GM21737 (cell line): ENCODE data around the gene DAPK1.

Experiments
- ATAC-seq: cut with Tn5 transposase; IDR thresholded peaks from one replicate; pipeline ENCODE4 v1.9.1; 2021; ENCODE audit warnings: mild to moderate bottlenecking, moderate library complexity; ENCODE audit not compliant: unreplicated experiment

The DAPK1 gene

DNA sequence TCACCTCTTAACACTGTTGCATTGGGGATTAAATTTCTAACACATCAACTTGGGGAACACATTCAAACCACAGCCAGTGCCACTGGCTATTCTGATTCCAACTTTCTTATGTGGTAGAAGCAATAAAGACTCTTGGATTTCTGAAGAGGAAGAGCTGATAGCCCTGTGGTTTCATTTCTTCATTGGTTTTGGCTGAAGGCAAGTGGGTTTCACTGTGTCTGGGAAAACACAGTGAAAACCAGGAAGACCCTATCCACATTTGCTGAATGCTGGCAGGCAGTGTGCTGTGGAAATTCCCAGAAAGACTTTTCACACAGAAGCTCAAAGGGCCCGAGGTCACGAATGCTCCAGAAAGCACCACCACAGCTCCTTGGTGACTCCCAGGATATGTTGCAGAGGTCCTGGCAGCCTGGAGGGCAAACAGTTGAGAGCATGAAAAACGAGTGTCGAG, 67.1 kb downstream of the DAPK1 start:
- no peak for ATAC-seq

DNA sequence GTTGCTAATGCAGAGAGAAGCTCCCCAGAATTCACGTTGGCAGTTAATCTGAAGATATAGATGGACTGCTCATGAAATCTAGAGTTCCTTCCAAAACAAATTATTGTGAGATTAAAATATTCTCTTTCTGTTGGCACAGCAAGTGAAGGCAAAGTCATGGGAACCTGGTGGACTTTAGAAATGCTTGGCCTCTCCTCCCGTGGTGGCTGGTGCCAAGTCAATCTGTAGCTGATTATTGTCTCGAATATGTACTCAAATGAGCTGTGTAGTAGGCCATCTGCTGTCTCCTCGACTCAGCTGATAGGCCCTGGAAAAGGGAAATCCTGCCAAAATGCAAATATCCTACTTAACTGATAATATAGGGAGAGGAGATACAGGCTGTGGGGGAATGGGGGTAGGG, 69.3 kb downstream of the DAPK1 start:
- ATAC-seq = no peak

DNA sequence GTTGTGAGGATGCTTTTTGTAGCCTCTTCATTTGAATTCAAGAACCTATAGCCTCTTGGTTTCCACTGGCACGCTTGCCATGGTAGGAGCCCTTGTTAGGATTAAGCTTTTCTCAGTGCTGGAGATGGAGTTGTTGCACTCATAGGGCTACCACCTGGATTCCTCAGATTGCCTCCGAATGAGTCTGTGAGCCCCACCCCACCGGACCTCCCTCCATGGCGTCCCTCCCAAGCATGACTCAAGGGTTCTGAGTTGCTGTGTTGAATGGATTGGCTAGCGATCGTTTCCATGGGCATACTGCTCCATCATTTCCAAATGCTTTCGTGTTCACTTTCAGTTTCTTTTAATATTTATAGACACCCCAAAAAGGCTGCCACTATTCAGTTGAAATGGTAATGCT, 69.9 kb downstream of the DAPK1 start:
- ATAC-seq = no peak

DNA sequence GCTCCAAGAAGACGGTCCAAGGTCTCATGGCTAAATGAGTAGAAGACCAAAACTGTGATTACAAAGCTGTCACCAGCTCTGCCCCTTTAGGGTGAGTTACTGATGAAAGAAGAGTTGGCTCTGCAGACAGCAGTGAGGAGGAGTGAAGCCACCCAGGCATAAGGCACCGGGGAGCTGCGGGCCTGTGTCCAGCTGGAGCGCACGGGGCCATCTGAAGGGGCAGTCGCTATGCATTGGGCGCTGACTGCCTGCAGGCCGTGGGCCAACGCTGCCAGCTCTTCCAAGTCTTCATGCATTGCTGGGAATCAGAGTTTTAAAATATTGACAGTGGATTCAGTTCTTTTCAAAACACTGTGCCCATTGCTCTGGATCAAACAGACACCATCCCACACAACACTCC, 70.3 kb downstream of the DAPK1 start:
- no peak for ATAC-seq

DNA sequence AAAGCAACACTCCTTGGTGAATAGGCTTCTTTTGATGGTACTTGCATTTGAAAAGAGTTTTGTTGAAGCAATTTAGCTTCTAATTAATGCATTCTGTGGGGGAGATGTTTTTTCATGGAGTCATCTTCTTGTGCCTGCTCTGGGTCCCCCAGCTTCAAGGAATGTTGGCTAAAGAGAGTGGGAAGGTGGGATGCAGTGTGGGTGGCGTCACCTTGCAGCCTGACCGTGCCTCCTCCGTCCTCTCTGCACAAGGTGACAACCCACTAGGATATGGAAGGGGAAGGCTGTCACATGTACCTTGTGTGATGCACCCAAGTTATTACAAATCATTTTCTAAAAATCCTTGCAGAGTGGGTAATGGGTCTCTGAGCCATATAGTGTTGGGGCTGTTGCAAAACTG, 70.7 kb downstream of the DAPK1 start:
- no peak for ATAC-seq

DNA sequence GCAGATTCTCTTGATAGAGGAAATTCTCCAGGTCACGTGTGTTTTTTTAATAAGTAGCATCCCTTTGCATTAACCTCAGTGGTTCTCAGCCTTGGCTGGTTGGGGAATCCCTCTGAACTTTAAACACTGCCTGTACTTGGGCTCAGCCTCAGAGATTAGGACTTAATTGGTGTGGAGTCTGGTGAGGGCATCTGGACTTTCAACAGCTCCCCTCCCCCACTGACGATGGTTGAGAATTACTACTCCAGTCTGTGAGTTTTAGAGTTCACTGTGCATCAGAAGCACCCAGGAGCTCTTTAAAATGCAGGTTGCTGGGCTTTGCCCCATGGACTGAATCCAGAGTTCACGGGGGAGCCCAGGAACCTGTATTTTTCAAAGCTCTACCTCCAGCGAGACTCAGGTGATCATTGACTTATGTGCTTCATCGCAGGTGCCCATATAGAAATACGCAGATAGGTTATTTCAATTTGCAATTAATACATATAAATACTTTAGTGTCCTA, 71.4 kb downstream of the DAPK1 start:
- ATAC-seq = no peak

DNA sequence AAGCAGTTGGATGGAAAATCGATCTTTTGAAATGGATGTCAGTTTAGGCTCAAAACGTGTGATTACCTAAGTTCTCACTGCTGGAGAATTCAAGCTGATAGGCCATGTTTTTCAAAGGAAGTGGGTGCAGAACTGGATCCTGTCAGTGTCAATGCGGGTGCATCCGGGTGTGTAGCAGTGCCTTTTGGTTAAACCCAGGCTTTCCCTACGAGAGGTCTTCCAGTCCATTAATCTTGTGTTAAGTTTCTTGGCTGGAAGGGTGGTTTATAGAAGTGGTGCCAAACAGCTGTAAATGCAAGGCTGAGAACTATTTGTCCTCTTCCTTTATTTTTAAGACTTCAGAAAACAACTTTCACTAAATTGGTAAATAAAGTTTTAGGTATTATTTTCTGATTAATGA, 71.9 kb downstream of the DAPK1 start:
- ATAC-seq = no peak

DNA sequence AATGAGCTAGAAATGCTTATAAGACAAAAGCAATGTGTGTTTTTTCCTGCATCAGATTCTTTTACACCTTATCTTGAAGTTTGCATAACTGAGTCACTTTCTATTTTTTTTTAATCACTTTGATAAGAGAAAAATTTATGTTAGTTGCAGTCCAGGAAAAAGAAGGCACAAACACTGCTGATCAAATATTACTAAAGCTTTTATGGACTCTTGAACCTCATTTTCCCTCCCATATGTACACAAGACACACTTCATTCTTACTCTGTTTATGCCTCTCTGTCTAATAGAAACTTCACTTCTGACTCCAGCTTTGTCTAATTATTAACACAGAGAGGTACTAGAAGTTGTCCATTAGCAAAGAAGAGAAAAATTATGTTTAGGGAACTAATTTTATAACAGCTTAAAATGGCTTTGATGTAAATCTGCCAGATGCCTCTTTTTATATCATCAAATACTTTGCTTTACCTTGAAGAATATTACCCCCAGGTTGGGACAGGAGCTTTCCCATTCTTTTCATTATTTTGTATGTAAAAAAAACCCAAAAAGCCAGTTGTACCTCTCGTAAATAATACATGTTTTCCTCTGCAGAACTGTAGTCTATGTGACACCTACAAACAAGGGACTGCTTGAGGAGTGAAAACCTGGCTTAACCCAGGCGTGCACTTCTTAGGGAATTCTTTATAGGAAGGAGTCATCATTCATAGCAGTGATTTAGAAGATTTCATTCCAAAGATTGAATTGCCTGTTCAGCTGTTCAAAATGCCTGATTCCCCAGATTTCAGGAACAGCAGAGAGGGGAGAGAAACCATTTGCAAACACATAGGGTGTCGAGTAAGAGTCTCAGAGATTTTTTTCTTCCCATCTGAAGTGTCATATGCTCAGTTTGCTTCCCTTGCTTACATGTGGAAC, 72.6 kb downstream of the DAPK1 start:
- no peak for ATAC-seq

DNA sequence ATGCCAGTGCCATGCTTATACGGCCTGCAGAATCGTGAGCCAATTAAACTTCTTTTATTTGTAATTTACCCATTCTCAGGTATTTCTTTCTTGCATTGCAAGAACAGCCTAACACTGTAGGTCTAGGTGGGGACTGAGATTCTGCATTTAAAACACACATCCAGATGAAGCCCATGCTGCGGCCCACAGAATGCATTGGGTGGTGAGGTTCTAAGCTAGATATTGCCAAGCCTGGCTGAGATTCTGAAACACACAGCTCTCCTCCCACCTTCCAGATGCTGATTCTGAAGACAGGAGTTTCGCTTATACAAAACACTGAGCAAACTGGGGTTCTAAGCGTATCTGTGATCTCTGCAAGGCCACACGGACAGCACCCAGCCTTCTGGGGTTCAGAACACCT, 75.1 kb downstream of the DAPK1 start:
- no peak for ATAC-seq

DNA sequence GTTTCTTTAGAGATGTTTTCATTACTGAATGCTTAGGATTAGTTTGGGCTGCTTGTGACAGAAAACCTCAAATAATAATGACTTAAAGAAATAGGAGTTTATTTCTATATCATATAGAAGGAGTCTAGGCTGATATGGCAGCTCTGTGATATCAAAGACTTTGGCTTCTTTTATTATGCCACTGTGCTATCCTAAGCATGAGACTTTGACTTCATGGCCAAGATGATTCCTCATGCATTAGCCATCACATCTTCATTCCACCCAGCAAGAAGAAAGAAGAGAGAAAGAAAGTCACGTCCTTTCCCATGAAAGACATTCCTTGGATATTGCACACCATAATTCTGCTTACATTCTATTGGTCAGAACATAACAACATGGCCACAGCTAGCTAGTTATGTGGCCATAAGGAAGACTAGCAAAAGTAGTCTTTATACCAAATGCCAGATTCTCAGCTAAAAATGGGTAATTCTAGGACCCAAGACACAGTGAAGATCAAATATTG, 76.2 kb downstream of the DAPK1 start:
- ATAC-seq = no peak

DNA sequence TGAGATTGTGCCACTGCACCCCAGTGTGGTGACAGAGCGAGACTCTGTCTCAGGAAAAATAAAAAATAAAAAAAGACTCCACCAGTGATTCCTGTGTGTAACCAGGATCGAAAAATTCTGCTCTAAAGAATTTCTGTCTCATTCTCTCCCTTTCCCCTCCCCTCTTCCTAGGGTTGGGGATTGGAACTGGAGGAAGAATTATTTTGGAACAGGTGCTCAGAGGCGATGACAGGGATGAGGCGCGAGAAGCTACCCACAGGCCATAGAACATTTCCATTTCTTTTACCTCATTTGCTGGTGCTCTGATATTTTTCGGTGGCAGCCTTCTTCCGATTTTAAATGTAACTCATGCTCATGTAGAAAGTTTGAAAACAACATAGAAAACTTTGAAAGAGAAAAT, 80.1 kb downstream of the DAPK1 start:
- no peak for ATAC-seq

DNA sequence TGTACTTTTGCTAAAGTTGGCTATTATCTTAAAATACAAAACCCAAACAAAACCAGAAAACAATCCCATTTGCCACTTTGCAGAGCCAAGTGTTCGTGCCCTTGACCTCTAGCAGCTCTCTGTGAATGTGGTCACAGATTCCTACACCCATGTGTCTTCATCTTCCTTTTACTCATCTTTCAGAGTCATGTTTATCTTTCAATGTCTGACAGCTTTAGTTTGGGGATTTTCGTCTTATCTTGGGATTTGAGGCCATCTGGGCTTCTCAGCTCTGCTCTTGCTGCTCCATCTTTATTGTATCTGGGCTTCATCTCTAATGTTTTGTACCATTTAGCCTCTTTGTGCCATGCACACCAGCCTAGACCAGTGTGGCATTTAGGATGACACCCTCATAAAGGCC, 81.0 kb downstream of the DAPK1 start:
- no peak for ATAC-seq

DNA sequence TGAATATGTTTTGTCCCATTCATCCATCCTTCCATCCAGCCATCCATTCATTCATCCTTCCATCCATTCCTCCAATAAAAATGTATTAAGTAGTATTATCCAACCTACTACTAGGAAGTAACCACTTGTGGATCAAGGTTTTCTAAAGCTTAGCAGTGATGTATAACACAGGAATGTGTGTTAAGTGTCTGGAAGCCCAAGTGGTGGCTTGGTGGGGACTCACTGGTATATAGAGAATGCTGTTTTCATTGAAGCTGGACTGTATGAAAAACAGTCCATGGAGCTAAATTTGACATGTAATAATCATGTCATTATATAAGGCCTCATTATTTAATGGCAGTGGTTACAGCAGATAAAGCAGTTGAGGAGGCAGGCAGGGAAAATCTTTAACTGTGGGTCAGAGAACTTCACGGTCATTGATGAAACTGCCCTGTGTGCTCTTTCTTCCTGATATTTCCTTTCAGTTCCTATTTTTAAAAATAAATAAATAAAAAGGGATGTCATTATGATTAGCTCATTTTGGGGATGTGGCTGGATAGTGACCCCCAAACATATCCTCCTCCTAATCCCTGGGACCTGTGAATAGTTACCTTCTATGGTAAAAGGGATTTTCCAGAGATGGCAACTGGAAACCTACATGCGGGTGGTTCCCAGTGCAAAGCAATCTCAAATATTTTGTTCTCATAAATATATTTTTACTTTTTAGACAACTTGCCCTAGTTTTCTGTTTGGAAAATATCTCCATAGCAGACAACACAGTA, 82.3 kb downstream of the DAPK1 start:
- ATAC-seq = no peak

DNA sequence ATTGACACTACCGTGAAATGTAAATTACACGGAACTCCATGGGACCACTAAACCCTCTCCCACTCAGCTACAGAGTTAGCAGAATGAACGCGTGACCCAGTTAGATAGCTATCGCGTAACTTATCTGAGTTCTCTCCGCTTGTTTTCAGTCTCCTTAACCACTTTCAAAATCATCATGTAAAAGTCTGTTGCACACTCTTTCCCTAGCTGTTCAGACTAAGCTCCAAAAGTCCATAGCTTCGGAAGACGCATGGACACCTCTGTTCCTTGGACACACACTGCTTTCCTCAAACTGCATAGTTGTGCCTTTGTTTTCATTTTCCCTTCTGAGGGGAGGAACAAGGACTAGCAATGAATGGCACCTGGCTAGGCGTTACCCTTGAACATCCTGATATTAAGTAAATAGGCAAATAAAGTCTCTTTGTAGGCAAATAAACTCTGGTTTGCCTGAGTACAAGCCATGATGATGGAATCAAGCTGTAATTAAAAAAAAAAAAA, 83.3 kb downstream of the DAPK1 start:
- no peak for ATAC-seq

DNA sequence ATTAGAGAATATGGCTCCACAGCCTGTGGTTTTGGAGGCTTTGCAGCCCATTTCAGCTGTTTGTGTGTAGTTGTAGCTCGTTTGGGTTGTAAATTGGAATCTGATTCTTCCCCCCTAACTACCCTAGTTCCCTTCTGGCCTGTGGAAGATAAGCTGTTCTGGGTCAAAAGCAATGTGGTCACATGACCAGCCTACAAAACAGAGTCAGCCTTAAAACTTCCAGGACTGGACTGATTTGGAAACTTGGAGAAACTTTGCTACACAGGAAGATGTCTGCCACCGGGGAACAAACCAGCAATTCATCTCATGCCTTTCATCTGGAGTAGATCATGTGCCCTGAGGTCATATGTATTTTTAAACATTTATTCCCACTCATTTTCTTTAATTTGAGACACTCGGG, 83.8 kb downstream of the DAPK1 start:
- ATAC-seq = no peak

DNA sequence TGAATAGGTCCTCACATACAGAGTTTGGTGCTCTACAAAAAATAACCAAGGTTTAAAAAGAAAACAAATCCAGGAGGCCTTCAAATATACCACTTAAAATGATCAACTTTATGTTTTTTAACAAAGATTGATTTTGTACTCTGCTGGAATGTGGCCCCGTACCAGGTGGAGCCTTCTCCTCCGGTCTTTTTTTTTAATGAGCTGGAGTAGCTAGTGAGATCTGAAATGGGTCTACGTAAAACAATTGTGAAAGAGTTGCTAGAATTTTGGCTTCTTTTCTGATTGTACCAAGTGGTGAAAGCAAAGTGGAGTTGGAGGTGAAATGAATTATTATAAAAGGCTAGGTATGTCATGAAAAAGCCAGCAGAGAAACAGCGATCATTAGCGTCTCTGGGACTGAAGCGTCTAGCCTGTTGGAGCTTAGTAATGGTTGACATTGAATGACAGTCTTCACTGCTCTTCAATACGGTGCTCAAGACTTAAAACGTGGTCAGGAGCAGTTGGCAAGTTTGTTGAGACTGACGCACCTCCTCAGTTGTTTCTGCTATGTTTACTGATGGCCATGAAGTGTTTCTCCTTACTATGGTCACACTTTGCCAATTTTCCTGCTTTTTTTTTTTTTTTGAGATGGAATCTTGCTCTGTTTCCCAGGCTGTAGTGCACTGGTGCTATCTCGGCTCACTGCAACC, 84.4 kb downstream of the DAPK1 start:
- ATAC-seq = no peak

DNA sequence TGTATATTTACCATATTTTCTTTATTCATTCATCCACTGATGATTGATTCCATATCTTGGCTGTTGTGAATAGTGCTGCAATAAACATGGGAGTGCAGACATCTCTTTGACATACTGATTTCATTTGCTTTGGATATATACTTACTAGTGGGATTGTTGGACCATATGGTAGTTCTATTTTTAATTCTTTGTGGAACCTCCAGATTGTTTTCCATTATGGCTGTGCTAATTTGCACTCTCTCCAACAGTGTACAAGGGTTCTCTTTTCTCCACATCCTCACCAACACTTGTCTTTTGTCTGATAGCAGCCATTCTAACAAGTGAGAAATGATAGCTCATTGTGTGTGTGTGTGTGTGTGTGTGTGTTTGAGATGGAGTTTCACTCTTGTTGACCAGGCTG, 86.7 kb downstream of the DAPK1 start:
- no peak for ATAC-seq

DNA sequence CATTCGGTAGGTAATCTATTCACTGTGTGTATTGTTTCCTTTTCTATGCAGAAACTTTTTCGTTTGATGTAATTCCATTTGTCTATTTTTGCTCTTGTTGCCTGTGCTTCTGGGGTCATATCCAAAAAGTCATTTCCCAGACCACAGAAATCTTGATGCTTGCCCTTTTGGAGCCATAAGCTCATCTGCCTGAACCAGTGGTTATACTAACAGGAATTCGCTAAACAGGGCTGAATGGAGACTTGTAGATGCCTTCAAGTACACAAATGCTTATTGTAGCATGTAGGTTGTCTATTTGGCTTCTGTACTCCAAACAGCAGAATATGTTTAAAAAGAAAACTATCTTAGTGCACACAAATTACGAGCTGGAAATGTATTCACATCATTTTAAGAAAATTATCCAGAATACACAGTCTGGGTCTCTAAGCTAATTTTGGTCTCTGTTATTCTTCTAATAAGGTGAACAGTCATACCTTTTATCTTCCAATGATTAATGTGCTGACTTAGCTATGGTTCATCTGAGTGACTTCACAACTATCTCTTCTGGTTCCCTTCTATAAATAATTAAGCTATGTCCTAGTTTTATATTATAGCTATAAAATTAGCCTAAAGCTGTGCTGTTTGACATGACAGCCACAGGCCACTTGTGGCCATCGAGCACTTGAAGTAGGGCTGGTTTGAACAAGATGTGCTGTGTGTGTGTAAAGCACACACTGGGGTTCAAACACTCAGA, 87.6 kb downstream of the DAPK1 start:
- ATAC-seq = no peak

DNA sequence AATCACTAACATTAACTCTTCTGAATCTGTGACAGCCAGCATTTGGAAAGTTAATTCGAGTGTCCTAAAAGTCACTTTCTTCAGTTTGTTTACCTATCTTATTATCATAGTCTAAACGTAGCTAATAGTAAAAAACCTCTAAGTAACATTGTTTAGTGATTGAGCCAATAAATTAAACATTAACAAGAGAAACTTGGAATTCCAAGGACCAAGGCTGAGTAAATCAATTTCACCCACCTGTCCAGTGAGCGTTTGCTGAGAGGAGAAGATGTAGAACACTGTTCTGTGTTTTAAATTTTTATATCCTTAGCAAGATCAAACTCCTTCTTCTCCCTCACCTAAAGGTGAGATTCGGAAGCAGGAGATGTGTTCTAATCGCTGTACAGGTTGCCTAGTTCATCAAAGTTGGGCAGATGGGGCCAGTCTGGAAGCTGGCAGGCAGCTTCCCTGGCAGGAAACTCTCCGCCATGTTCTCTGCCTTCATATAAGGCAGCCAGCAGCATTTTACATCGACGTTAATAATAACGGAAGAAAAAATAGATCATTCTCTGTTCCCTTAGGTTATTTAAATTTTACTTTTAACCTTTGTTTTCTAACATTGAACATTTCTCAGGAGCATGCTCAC, 89.2 kb downstream of the DAPK1 start:
- no peak for ATAC-seq

DNA sequence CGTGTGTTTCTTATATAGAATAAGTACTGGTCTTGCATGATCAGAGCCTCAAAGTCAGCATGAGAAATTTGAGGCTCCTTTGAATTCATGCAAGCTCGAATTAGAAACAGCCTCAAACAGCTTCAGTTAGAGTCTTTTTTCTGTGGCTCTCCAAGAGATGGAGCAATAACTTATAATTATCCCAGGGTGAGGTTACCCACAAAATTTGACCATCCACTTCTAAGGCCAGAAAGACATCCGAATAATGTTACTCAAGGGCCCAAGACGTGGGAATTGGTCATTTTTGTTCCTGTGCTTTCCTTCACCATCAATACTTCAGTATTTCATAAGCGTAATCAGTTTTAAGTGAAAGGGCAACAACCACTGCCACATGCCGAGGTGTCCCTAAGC, 89.7 kb downstream of the DAPK1 start:
- ATAC-seq = no peak
